Measurements from ENCODE around the gene KNOP1.

Gene KNOP1

DNA sequence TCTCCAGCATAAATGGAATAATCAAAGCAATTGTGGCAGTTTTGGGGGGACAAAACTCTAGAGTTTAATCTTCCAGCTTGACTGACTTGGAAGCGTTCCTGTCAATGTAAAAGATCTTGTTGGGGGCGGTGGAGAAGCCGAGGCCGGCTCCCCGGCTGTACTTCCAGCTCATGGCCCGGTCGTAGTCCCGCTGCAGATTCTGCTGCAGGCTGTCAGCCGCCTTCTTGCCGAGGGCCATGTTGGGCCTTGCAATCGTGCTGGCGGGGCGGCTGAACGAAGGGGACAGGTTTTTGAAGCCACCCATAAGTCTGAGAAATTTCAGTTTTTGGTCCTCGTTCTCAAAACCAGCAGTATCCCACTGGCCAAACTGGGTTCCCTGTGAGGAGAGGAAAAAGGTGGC, 11.2 kb downstream of the KNOP1 start:
- no peak for DNase-seq

DNA sequence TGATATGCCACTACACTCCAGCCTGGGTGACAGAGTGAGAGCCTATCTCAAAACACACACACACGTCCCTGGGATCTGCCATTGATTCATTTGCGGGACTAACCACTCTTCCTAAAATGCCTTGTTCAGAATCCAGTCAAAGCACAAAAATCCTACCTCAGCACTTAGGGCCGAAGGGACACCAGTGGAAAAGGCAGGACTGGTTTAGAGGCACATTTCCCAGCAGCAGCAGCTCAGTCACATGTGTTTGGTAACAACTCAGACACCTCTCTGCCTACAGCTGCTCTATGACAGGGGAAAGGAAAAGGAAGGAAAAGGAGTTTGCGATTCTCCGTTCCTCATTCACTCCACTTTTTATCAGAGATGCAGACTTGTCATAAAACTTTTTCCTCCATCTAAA, 12.2 kb downstream of the KNOP1 start:
- DNase-seq: no peak

DNA sequence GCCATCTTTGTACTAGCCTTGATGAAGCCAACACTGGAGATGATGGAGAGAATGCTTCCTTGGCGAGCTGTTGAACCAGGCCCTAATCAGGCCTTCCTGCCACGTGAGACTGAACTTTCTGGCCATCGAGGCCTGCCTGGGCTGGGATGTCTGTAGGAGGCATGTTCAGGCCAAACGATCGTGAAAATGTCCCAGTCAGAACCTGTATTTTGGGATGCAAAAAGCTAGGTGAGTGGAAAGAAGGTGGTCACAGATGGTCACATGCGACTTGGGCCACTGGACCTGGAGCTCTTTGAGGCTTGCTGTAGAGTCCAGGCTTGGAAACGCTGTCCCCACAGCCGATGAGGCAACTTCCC, 12.9 kb downstream of the KNOP1 start:
- no peak for DNase-seq

DNA sequence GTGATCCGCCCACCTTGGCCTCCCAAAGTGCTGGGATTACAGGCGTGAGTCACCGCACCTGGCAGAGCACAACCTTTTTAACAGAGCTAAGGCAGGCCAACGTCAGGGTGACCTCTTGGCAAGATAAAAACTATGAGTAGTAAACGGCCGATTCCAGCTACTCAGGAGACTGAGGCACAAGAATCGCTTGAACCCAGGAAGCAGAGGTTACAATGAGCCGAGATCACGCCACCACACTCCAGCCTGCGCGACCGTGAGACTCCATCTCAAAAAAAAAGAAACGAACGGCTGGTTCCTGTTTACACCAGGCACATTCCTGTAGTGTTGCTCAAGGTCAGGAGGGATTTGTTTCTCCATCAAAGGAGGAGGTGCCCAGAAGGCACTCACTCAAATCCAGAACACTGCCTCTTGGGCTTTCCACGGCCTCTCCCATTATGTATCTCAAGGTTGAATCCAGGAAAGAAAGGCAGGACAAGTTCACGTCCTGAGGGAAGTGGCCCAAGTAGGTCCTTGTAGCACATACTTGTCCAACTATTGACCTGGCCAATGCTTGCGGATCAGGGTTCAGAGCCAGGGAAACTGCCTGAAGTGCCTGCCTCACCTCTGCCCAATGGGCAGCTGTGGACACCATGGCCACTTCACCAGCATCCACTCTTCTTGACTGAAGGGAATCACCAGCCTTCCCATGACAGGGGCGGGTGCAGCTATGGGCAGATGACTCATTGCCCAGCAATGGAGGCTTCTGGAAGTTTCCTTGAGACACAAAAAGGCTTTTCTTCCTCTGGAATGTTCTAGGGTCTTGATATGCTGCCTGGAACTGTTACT, 13.5 kb downstream of the KNOP1 start:
- DNase-seq: no peak

DNA sequence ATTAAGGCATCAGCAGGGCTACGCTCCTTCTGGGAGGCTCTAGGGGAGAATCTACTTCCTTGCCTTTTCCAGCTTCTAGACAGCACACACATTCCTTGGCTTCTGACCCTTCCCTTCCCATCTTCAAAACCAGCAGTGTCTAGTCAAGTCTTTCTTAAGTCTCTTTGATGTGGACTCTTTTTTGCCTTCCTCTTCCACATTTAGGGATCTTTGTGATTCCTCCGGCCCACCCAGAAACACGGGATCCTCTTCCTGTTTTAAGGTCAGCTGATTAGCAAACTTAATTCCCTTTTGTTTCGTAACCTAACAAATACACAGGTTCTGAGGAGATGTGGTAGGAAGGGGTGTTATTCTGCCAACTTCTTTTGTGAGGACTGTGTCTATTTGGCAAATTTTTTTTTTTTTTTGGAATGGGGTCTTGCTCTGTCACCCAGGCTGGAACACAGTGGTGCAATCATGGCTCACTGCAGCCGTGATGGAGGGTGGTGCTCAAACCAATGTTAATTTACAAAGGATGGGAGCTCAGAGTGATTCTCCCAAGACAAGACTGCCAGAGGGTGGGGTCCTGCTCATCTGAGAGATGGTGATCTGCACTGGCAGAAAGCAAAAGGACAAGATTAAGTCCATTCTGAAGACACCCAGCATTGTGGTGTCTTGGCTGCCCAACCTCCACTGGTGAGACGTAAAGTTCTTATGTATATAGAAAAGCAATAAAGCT, 14.7 kb downstream of the KNOP1 start:
- DNase-seq: no peak

DNA sequence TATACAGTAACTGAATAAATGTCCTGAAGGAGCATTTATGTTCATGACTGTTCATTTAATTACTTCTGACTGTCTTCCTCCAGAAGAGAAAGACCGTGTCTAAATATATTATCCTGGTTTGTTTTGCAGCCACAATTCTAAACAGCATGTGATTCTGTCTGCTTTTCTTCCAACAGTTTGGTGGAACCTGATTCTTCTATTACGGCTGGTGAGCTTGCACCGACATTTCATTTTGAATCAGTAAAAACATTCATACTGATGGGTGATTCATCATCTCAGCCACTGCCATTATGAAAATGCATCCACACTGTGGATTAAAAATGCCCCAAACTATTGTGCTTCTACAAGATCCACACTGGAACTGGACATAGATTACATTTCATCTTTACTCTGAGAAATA, 16.9 kb downstream of the KNOP1 start:
- no peak for DNase-seq

DNA sequence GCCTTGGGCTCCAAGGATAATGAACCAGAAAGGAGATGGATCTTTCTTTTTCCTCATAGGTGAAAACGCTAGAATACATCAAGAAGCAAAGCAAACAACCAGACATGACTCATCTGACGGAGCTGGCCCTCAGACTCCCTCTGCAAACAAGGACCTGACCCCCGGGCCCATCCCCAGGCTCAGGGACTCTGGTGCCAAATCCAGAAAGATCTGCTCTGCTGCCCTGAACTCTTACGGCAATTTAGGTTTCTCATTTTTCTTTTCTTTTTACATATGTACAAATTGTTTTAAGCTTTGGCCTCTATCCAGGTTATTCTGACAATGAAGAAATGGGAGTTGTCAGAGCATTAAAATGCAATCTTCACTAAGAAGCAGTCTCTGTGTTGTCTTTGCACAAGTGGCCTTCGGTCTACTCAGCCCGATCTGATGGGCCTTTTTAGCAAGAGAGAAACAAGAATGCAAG, 17.7 kb downstream of the KNOP1 start:
- no peak for DNase-seq

DNA sequence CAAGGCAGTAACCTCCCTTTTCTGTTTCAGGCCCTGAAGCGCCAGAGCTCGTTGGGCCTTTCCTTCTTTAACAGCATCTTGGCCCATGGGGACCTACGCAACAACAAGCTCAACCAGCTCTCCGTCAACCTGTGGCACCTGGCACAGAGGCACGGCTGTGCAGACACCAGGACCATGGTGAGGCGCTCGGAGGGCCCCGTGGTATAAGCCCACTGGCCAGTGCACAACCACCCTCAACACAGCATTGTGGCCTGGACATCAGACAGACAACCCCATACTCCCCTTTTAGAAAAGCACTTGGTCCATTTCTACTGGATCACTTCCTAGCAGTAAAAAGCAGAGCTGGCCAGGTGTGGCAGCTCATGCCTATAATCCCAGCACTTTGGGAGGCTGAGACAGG, 18.6 kb downstream of the KNOP1 start:
- no peak for DNase-seq

DNA sequence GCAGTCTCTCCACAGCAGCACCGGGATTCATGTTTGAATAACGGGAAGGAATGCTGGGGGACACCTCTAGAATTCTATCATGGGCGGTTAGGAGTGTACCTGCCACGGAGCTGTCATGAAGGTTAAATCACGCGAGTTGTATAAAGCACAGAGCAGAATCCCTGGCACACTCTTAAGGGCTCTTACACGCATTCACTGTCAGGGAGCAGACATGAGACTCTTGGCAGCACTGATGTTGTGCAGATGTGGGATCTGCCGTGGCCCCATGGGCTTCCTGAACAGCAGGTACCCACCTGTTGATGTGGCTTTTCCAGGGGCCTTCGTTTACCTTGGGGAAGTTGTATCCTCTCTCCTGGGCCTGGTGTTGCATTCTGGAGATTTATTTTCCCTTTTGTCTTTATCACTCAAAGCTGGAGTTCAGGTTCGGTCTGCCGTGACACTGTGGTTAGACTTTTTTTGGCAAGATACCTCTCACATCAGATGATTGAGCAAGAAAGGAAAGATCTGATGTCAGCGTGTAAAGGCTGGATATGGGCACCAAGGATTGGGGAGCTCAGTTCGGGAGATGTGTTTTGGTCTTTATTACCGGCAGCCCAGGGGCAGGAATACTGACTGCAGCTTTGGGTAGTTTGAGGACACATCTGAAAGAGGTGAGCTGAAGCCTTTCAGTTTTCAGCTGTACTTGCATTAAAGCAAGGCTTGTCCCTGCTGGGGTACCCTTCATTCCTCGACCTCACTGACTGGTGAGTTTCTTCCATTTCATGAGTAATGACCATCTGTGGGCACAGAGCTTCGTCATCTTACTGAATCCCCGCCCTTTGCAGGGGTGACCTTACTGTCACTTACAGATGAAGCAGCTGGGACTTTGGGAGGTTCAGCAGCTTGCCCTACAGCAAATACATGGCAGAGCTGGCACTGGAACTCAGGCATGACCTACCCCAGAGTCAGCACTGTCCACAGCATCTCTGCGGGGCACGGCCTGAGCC, 19.3 kb downstream of the KNOP1 start:
- DNase-seq: no peak

DNA sequence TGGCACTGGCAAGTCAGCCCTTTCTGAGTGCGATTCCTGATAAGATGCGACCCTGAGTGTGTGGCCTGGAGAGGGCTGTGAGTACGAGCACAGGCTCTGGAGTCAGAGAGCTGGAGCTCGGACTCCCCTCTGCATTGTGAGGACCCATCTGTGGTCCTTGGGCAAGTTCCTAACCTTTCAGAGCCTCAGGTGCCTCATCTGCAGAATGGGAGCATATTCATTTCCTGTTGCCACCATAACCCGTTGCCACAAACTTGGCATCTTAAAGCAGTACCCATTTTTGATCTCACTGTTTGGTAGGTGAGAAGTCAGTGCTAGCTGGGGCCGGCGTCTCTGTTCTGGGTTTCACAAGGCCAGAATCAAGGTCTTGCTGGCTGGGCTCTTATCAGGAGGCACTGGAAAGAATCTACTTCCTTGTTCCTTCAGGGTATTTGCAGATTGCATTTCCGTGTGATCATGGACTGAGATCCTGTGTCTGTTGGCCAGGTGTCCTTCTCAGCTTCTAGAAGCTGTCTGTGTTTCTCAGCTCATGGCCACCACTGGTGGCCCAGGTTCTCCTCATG, 20.2 kb downstream of the KNOP1 start:
- DNase-seq: no peak

DNA sequence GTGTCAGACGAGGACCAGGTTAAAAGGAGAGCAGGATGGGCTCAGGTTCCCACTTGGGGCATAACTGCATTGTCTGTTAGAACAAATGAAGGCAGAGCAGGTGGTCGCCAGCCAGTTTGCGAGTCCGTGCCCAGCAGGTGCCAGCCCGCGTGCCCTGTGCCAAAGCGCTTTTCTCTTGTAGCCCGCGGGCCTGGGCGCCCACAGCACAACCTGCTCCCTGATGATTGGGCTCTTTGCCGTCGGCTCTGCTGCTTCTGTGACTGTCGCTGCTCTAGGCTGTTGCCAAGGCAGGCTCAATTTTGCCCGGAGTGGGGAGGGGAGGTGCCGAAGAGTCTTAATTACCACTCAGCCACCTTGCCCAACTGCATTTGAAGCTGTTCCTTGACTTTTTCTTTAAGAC, 21.1 kb downstream of the KNOP1 start:
- DNase-seq: peak; percentile 67

DNA sequence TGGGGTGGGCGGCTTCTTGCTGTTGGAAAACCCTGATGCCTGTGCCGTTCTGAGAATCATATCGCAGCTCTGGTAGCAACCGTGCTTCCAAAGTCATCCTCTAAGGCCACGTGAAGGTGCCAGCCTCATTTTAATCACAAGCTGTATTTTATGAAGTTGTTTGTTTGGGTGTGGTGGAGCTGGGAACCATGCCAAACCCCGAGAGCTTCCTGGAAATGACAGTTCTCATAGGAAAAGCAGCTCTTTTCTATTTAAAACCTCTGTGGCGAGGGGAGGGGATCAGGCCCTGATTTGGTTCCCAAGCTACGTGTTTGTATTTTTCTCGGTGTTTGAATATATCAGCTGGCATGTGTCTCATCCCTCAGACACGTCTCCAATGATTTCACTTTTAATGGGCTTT, 21.7 kb downstream of the KNOP1 start:
- DNase-seq: peak; percentile 72

DNA sequence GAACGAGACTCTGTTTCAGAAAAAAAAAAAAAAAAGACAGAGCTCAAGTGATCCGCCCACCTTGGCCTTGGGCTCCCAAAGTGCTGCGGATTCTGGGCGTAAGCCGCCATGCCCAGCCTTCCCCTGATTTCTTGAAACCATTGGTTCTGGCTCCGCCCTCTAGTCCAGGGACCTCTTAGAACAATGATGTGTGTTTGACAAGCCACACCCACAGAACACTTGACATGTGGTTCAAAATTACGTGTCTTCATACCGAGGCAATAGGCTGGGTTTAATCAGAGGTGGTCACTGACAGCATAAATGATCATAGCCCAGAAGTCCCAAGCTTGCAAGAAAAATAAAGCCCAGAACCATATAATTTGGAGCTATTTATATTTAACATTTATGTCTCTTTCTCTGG, 23.0 kb downstream of the KNOP1 start:
- DNase-seq: no peak

DNA sequence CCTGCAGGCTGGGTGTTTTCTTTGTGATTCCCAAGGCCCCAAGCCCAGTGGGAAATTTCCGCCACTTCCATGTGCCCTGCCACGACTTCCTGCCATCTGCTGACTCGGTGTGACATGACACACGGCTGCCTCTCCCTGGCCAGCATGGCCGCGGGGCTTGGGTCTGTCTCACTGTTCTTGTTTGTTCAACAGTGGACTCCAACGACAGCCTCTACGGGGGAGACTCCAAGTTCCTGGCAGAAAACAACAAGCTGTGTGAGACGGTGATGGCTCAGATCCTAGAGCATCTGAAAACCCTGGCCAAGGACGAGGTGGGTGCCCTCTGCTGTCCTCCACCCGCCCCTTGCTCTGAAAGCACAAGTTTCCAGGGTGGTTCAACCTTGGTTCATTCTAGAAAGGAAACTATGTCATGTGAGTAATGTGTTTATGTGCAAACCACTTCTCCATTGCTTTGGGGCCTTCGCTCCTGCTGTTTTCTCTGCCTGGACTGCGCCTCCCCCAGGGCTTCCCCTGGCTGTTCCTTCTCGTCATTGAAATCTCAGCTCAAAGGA, 26.8 kb downstream of the KNOP1 start:
- no peak for DNase-seq

DNA sequence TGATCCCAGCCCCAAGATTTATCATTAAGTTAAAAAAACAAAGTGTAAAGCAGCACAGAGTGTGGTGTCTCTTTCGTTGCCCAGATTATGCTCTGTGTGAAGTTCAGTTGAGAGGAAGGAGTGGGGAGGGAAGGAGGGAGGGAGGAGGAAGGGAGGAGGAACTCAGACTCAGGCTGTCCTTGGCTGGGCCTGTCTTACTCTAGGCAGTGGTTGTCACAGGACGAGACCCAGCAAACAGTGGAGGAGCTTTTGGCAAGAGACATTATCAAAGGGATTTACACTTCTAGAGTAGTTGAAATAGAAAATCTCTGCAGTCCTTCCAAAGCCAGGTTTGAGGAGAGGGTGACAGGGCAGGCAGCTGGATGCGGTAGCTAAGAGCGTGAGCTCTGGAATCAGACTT, 27.8 kb downstream of the KNOP1 start:
- DNase-seq: no peak

DNA sequence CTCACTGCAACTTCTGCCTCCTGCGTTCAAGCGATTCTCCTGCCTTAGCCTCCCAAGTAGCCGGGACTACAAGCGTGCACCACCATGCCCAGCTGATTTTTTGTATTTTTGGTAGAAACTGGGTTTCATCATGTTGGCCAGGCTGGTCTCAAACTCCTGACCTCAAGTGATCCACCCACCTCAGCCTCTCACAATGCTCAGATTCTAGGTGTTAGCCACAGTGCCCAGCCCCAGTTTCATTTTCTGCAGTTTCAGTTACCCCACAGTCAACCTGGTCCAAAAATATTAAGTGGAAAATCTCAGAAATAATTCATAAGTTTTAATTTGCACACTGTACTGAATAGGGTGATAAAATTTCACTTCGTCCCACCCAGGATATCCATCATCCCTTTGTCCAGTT, 28.7 kb downstream of the KNOP1 start:
- DNase-seq: no peak

DNA sequence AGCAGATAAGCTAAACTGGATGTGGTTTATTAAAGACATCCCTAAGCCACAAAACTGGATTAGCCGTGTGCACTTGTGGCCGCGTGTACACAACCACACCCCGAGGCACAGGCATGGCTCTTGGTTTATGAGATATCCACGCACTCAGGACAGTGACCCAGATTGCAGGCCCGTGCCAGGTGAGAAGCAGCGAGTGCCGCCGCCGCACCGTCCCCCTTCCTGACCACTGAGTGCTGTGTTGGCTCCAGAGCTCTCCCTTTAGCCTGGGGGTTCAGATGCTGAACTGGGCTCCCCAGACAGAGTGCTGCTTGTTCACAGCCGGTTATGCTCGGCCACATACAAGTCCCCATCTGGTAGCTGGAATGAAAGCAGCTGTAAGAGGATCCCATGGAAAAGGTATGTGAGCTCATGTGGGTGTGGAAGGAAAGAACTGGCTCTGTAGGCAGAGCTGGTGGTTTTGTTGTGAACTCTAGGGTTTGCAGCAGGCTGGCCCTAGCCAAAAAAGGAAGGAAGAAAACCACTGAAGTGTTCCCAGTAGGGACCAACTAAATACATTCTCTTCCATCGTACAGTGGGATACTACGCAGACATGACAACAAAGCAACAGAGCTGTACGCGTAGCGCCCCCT, 29.5 kb downstream of the KNOP1 start:
- DNase-seq: no peak

DNA sequence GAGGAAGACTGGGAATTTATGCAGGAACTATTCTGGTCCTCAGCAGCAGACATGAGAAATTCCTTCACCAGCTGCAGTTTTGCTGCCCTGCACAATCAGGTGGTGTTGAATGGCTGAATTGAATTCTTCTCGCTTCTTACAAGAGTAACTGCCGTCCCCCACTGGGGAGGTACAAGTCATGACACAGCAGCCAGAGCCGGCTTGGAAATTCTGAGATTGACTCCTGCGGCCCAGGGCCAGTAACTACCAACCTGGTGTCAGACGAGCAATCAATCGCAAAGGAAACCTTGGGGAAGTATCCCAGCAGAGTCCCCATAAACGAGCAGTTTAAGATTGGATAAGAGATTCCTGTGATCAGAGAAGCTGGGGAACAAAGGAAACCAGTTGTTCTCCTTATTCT, 30.7 kb downstream of the KNOP1 start:
- no peak for DNase-seq

DNA sequence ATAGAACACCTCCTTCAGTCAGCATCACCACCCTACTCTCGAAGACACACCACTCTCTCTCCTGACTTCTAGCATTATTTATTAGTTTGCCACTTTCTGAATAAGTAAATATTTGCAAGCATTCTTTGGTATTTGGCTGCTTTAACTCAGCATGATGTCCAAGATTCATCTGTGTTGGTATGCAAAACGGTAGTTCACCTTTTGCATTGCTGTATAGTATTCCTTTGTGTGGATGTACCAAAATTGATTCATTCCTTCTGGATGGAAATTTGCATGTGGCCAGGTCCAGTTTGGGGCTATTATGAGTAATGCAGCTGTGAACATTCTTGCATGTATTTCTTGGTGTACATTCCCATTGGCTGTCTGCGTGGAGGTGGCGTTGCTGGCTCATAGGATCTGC, 32.9 kb downstream of the KNOP1 start:
- DNase-seq: no peak

DNA sequence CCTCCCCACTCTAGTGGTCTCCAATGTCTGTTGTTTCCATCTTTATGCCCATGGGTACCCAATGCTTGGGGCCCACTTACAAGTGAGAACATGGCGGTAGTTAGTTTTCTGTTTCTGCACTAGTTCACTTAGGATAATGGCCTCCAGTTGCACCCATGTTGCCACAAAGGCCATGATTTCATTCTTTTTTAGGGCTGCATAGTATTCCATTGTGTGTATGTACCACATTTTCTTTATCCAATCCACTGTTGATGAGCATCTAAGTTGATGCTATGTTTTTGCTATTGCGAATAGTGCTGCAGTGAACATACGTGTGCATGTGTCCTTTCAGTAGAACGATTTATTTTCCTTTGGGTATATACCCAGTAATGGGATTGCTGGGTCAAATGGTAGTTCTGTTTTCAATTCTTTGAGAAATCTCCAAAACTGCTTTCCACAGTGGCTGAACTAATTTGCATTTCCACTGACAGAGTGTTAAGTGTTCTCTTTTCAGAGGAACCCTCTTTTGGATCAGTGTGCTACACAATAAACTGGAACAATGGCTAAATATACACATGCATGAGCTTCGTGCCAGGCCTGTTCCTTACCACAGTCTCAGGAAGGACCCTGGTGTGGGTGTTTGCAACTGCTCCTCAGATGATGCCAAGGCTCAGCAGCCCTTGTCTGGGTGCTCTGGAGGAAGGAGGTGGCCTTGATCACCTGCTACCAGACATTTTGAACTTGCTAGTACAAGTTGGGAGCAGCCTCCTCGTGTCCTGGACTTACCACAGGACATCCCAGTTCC, 34.4 kb downstream of the KNOP1 start:
- DNase-seq: no peak

DNA sequence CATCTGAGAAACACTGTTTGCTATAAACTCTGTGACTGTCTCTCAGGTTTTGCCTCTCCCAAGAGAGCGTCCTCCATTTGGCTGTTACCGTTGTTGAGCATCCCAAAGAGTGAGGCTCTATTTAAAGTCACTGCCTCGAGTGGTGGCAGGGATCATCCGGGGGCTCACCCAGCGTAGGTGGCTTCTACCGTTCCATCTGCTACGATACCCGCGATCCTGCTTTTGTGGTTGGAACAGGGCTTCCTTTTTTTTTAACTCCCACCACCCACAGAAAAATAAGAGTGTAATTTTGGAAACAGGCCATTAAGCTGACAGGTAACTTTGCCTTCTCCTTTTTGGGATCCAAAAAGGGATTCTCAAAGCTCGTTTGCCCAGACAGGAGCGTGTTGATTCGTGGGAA, 36.4 kb downstream of the KNOP1 start:
- DNase-seq: no peak
